NCI-H2107 (cell line): ENCODE data around the gene ZP2.
"Not testable (repeated sequence)": the region's sequence is repeated elsewhere in the genome, so short reads cannot be mapped to it uniquely, and the experiment has no call there.

ENCODE experiments used
- DNase-seq: peaks from one replicate; lab custom pipeline; 2025; lab: John Stamatoyannopoulos, UW

Gene ZP2

DNA sequence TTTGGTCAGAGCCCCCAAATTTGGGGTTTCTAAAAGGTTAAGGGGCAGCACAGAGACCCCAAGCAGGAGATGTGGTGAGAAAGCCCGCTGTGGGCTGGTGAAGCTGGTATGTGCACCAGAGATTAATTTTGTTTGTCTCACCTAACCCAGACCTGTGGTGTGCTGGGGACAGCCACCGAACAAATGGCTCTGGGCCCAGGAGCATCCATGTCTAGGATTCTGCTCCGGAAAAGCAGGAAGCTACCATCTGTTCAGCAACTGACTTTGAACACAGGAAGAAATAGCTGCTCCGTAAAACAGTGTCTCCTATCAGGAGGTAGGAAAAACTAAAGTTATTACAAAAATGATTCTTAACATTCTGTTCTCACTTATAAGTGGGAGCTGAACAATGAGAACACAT is 2.7 kb upstream of the ZP2 start:
- no peak for DNase-seq

GRCh38 chr16:21208446-21209230 is 2.7 kb downstream of the ZP2 start:
- no peak for DNase-seq

- DNase-seq, result no peak
Observed at GRCh38 chr16:21206550-21206949, 4.8 kb downstream of the ZP2 start.

DNA sequence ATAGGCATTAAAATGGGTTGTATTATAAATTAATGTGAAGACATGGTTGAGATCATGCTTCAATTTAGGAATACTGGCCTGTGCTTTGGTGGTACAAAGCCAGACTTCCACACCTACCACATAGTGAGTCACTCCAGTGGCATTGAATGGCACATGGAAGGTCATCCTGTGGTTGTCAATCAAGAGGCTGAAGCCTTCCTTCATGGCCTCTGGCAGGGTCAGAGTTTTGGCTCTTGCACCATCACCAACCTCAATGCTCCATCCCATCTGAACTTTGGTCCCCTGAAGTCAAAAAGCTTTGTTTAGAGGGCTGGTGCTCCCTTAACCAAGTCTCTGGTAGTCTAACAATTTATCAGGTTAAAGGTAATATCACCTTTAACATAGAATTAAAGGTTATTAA is 6.1 kb downstream of the ZP2 start:
- no peak for DNase-seq

- DNase-seq, result no peak
Observed at GRCh38 chr16:21203155-21203797, 8.1 kb downstream of the ZP2 start.

DNA sequence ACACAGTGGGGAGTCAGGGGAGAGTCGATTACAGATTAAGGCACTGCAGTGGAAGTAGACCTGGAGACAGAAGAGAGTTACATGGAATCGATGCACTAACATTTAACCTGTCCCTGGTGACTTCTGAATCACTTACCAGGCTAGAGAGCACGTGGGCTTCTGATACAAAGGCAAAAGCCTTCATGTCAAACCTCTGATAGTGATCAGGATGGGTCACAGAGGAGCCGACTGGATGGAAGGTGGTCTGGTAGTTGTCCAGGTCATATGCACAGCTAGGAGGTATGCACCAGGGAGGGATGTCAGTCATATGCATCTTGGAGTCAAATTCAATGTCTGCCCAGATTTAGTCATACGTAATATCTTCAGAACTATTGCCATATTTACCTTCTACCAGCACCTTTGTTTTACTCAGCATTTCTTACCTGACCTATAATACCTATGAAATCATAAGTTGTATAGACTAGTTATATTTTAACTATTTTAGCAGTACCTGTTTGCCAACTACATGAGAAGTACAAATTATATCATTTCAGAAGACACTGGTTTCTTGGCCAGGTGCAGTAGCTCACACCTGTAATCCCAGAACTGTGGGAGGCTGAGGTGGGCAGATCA is 11.7 kb downstream of the ZP2 start:
- no peak for DNase-seq

DNA sequence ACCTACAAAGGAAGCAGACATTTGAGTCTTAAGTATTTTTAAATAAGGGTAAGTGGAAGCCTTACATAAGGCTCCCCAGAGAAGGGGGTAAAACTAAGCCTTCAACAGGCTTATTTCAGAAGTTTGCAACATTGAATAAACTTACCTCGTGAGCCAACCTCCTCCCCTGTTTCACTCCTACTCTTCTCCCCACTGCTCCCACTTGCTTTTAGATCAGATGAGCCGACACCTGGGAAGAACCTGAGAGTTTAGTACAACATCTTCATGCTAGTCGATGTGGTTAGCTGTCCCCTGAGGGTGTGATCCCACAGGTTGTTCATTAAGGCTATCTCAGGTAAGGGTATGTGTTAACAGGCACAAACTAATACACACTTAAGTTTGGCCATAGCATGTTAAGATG is 13.8 kb downstream of the ZP2 start:
- DNase-seq, result no peak

- no peak for DNase-seq
Observed at GRCh38 chr16:21197112-21197511, 14.3 kb downstream of the ZP2 start.

- not testable (repeated sequence) for DNase-seq
Observed at GRCh38 chr16:21195330-21195729, 16.0 kb downstream of the ZP2 start.

- DNase-seq, result no peak
Observed at GRCh38 chr16:21194771-21195301, 16.5 kb downstream of the ZP2 start.

DNA sequence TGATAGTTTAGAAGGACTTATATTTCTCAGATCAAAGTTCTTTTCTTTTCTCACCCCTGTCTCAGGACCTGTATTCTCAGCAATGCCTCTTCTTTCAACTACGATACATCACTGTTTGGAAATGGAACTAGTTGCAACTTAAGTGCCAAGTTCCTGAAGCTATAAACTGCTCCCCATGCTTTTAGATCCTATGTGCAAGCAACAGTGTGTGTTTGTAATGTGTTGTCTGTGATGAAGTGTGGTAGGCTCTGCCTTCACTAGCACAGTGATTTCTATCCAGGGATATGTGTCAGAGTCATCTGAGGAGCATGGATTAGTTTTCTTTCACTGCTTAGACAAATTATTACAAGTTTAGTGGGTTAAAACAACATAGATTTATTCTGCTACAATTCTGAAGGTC is 18.4 kb downstream of the ZP2 start:
- no peak for DNase-seq

- no peak for DNase-seq
Observed at GRCh38 chr16:21190599-21190998, 20.8 kb downstream of the ZP2 start.

- no peak for DNase-seq
Observed at GRCh38 chr16:21190013-21190412, 21.4 kb downstream of the ZP2 start.

DNA sequence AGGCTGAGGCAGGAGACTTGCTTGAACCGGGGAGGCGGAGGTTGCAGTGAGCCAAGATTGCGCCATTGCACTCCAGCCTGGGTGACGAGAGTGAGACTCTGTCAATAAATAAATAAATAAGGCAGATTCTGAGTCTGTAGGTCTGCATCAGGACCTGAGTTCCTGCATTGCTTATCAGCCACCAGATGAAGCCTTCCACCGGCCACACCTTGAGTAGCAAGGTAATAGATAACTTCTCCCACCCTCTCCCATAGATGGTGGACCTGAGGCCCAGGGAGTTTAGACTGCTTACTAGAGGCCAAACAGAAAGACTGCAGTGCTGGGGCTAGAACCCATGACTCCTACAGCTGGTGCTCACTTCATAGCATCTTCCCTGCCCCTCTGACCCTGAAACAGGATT is 22.1 kb downstream of the ZP2 start:
- no peak for DNase-seq

DNA sequence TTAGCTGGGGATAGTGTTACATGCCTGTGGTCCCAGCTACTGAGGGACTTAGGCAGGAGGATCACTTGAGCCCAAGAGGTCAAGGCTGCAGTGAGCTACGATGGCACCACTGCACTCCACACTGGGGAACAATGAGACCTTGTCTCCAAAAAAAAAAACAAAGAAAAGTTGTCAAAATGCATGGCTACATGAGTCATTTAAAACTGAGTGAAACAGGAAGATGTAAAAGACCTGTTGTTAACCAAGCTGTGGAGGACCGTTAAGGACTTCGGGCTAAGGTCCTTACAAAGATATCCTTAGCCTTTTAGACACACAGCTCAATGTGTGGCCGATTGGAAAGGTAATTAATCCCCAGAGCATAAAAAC is 25.1 kb downstream of the ZP2 start:
- no peak for DNase-seq

DNA sequence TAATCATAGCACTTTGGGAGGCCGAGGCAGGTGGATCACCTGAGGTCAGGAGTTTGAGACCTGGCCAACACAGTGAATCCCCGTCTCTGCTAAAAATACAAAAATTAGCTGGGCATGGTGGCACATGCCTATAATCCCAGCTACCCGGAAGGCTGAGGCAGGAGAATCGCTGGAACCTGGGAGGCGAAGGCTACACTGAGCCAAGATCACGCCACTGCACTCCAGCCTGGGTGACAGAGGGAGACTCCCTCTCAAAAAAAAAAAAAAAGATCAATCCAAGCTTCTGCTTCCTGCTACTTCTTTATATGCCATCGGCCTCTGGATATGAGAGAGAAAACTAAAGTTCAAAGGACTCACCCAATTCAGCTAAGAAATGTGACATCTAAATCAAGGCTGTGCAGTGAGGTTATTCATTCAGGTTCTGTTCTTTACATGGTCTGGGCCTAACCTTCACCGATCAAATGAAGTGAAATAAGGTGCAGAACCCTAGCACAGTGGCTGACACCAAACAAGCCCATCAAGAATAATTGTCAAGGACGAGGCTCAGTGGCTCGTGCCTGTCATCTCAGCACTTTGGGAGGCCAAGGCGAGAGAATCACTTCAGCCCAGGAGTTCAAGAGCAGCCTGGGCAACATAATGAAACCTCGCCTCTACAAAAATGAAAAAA is 25.6 kb downstream of the ZP2 start:
- no peak for DNase-seq

GRCh38 chr16:21184834-21185233 is 26.5 kb downstream of the ZP2 start:
- no peak for DNase-seq

- DNase-seq, result no peak
Observed at GRCh38 chr16:21183995-21184394, 27.4 kb downstream of the ZP2 start.

DNA sequence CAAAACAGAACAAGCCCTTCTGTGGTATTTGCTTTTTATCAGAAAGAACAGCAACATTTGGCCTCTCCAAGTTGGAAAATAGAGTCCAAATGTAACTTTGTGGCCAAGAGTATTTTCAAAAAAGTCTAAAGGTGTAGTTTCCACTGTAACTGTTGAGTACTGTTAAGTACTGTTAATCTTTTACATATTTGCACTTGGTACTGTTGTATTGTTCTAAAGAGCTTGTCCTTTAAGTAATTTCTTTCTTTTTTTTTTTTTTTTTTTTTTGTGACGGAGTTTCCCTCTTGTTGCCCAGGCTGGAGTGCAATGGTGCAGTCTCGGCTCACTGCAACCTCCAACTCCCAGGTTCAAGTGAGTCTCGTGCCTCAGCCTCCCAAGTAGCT is 31.4 kb downstream of the ZP2 start:
- no peak for DNase-seq

- DNase-seq, result no peak
Observed at GRCh38 chr16:21179126-21179982, 32.0 kb downstream of the ZP2 start.

GRCh38 chr16:21175397-21175796 is 36.0 kb downstream of the ZP2 start:
- DNase-seq, result no peak

DNA sequence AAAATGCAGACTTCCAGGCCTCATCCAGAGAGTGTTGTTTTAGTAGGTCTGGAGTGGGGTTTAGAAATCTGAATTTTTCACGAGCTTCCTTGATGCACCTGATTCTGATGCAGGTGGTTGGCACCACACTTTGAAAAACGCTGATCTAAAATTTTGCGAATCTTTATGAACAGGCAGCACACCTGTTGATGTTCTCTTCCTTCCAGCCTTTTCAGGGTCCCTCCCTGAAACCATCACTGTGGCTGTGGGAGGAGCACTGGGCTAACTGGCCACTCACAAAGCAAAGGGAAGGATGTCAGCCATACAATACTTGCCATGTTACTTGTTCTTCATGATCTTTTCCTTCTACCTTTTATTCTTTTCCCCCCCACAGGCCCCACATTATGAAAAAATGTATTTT is 38.7 kb downstream of the ZP2 start:
- DNase-seq, result no peak
